ENCODE measurements around the gene FAM162A. TPM values are rescaled to one million over a fixed set of nuclear protein-coding genes. Genes with fewer than 3 reads are reported as not detected.

Gene FAM162A
- total and polyA plus RNA-seq, 9 of the 15 experiments (the other 6 are each of a cell fraction or from before 2014, with no cell fraction given): 37.5 to 211 (median 101) TPM

DNA sequence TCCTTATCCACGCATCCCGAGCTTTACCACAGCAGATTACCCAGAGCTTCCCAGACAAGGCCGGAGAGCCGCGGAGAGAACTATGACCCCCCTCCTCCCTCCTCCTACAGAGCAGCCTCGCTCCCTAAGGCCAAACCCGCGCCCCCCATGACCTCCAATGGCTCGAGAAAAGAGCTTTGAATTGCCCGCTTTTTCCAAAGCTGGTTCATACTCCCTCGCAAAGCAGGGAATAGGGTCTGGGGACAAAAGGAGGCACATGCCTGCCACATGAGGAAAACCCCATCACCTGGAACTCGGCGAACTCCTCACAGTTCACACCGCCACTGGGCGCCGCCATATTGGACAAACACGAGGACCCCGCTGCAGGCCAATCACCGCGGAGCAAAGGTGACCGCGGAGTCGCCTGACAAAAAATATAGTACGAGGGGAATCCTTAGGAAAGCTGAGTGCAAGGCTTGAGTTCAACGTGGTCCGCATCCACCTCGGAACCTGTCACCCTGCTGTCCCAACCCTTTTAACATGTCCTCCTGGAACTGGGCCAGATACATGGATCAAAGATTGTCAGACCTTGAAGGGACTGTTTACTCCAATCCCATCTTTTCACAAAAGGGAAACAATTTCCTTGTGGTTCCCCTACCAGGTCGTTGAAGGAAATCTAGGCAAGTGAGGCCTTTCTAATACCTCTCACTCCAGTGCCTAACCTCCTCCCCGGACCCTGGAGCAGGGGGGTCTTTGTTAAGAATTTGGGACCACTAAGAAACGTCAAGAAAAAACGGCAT lies 905 bp upstream of the FAM162A start, which contains the start of gene MIX23 (continued):
- TF ChIP-seq, protein P1, sequence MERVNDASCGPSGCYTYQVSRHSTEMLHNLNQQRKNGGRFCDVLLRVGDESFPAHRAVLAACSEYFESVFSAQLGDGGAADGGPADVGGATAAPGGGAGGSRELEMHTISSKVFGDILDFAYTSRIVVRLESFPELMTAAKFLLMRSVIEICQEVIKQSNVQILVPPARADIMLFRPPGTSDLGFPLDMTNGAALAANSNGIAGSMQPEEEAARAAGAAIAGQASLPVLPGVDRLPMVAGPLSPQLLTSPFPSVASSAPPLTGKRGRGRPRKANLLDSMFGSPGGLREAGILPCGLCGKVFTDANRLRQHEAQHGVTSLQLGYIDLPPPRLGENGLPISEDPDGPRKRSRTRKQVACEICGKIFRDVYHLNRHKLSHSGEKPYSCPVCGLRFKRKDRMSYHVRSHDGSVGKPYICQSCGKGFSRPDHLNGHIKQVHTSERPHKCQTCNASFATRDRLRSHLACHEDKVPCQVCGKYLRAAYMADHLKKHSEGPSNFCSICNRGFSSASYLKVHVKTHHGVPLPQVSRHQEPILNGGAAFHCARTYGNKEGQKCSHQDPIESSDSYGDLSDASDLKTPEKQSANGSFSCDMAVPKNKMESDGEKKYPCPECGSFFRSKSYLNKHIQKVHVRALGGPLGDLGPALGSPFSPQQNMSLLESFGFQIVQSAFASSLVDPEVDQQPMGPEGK (CRISPR knock-in tag; IDR thresholded peaks at IDR 0.05; ENCODE audit: borderline replicate concordance): no peak
- 0 out of 2 replicates have a peak, but pooled peaks have one; percentile 30 for TF ChIP-seq SP1 (CRISPR knock-in tag; IDR thresholded peaks at IDR 0.05)
- peak; percentile 83 for TF ChIP-seq MYC (IDR thresholded peaks at IDR 0.05; ENCODE audit: low read depth, low read length)
- TF ChIP-seq MYC (CRISPR knock-in tag; IDR thresholded peaks at IDR 0.05; ENCODE audit: borderline replicate concordance, low read depth): no peak
- peak; percentile 49 for TF ChIP-seq POLR2B (IDR thresholded peaks at IDR 0.05; ENCODE audit: low read depth, partially characterized antibody)
- no peak for TF ChIP-seq ERF (CRISPR knock-in tag; IDR thresholded peaks at IDR 0.05)
- peak; percentile 54; the same call in 1 of the 2 replicates for TF ChIP-seq NR2C1 (IDR thresholded peaks at IDR 0.05)
- peak; percentile 46; the same call in 1 of the 2 replicates for TF ChIP-seq NR2C1 (tag; IDR thresholded peaks at IDR 0.05)
- TF ChIP-seq, protein P2, sequence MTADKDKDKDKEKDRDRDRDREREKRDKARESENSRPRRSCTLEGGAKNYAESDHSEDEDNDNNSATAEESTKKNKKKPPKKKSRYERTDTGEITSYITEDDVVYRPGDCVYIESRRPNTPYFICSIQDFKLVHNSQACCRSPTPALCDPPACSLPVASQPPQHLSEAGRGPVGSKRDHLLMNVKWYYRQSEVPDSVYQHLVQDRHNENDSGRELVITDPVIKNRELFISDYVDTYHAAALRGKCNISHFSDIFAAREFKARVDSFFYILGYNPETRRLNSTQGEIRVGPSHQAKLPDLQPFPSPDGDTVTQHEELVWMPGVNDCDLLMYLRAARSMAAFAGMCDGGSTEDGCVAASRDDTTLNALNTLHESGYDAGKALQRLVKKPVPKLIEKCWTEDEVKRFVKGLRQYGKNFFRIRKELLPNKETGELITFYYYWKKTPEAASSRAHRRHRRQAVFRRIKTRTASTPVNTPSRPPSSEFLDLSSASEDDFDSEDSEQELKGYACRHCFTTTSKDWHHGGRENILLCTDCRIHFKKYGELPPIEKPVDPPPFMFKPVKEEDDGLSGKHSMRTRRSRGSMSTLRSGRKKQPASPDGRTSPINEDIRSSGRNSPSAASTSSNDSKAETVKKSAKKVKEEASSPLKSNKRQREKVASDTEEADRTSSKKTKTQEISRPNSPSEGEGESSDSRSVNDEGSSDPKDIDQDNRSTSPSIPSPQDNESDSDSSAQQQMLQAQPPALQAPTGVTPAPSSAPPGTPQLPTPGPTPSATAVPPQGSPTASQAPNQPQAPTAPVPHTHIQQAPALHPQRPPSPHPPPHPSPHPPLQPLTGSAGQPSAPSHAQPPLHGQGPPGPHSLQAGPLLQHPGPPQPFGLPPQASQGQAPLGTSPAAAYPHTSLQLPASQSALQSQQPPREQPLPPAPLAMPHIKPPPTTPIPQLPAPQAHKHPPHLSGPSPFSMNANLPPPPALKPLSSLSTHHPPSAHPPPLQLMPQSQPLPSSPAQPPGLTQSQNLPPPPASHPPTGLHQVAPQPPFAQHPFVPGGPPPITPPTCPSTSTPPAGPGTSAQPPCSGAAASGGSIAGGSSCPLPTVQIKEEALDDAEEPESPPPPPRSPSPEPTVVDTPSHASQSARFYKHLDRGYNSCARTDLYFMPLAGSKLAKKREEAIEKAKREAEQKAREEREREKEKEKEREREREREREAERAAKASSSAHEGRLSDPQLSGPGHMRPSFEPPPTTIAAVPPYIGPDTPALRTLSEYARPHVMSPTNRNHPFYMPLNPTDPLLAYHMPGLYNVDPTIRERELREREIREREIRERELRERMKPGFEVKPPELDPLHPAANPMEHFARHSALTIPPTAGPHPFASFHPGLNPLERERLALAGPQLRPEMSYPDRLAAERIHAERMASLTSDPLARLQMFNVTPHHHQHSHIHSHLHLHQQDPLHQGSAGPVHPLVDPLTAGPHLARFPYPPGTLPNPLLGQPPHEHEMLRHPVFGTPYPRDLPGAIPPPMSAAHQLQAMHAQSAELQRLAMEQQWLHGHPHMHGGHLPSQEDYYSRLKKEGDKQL (CRISPR knock-in tag; IDR thresholded peaks at IDR 0.05; ENCODE audit: borderline replicate concordance): no peak
- TF ChIP-seq, protein P3, sequence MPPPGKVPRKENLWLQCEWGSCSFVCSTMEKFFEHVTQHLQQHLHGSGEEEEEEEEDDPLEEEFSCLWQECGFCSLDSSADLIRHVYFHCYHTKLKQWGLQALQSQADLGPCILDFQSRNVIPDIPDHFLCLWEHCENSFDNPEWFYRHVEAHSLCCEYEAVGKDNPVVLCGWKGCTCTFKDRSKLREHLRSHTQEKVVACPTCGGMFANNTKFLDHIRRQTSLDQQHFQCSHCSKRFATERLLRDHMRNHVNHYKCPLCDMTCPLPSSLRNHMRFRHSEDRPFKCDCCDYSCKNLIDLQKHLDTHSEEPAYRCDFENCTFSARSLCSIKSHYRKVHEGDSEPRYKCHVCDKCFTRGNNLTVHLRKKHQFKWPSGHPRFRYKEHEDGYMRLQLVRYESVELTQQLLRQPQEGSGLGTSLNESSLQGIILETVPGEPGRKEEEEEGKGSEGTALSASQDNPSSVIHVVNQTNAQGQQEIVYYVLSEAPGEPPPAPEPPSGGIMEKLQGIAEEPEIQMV (tag; conservative IDR thresholded peaks at IDR 0.05; ENCODE audit: low read depth): peak; percentile 95
- TF ChIP-seq POLR2G (IDR thresholded peaks at IDR 0.05; ENCODE audit: low read depth, low read length): peak; percentile 80
- TF ChIP-seq, protein P4, sequence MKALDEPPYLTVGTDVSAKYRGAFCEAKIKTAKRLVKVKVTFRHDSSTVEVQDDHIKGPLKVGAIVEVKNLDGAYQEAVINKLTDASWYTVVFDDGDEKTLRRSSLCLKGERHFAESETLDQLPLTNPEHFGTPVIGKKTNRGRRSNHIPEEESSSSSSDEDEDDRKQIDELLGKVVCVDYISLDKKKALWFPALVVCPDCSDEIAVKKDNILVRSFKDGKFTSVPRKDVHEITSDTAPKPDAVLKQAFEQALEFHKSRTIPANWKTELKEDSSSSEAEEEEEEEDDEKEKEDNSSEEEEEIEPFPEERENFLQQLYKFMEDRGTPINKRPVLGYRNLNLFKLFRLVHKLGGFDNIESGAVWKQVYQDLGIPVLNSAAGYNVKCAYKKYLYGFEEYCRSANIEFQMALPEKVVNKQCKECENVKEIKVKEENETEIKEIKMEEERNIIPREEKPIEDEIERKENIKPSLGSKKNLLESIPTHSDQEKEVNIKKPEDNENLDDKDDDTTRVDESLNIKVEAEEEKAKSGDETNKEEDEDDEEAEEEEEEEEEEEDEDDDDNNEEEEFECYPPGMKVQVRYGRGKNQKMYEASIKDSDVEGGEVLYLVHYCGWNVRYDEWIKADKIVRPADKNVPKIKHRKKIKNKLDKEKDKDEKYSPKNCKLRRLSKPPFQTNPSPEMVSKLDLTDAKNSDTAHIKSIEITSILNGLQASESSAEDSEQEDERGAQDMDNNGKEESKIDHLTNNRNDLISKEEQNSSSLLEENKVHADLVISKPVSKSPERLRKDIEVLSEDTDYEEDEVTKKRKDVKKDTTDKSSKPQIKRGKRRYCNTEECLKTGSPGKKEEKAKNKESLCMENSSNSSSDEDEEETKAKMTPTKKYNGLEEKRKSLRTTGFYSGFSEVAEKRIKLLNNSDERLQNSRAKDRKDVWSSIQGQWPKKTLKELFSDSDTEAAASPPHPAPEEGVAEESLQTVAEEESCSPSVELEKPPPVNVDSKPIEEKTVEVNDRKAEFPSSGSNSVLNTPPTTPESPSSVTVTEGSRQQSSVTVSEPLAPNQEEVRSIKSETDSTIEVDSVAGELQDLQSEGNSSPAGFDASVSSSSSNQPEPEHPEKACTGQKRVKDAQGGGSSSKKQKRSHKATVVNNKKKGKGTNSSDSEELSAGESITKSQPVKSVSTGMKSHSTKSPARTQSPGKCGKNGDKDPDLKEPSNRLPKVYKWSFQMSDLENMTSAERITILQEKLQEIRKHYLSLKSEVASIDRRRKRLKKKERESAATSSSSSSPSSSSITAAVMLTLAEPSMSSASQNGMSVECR (CRISPR knock-in tag; IDR thresholded peaks at IDR 0.05): peak; percentile 62; the same call in 1 of the 2 replicates

Data from K562 (cell line).